ENCODE results near the gene DTNA.
"Not testable (repeated sequence)": the region's sequence is repeated elsewhere in the genome, so short reads cannot be mapped to it uniquely, and the experiment has no call there.

DTNA gene

DNA sequence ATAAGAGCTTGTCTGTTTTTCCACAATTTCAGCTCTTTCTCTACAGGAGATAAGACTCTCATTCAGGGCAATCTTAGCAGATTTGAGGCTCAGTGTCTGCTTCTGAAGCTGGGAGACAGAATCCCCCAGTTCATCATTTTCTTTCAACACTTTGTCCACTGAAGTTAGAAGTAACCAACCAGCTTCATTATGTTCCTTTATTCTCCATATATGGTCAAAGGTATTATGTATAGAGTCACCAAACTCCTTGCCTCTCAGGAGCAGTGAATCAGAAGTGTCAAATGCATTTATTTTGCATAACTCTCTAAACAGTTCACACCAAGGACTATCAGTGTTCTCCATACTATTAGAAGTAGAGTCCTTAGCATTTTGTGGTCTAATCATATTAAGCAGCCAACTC, 24.4 kb downstream of the DTNA start:
- H3K4me3 Mint-ChIP-seq, H3K27me3 Mint-ChIP-seq, H3K27ac Mint-ChIP-seq, DNase-seq, H3K9me3 Mint-ChIP-seq, H3K36me3 Mint-ChIP-seq, H3K4me1 Mint-ChIP-seq: not testable (repeated sequence)
- CTCF ChIA-PET, result interaction anchor here (1.1 kb wide), 1 partner anchor 10 kb away, joined by 3 read pairs; no protein-coding TSS in a partner anchor

DNA sequence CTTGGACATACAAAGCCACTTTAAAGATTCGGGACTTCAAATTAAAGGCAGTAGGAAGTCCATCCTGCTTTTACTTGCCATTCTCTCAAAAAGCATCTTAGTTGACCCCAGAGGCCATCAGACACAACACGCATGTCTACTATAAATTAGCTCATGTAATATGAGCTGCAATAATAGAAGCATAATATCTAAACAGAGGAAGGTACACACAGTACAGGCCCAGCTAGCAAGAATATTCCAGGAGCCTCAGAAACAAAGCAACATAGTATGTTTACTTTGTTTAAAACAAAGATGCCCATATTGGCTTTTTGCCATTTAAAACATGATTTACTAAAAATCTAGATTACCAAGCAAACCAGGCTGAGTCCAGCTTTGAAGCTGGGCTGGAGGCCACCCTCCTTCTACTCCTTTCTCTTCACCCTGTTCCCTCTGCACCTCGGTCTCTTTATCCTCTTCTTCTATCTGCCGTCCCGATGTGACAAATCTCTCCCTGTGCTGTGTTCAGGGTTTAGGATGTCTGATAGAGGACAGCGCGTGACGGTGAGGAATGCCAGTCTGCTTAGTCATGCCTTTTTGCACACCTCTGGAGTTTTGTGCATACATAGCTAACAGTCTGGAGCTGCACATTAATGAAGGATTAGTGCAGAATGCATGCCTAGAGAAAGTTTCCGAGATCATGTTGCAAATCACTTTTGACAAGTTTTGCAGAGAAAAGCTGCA, 28.2 kb downstream of the DTNA start:
- no peak for DNase-seq
- Mint-ChIP-seq H3K9me3 (no peaks in the 10 kb centered on the region), H3K27me3 (no peaks in the 10 kb centered on the region), H3K27ac (no peak overlapping the region), H3K36me3 (no peaks in the 10 kb centered on the region), H3K4me3 (no peak overlapping the region), H3K4me1 (no peaks in the 10 kb centered on the region)
- CTCF ChIA-PET, result no interaction called here

DNA sequence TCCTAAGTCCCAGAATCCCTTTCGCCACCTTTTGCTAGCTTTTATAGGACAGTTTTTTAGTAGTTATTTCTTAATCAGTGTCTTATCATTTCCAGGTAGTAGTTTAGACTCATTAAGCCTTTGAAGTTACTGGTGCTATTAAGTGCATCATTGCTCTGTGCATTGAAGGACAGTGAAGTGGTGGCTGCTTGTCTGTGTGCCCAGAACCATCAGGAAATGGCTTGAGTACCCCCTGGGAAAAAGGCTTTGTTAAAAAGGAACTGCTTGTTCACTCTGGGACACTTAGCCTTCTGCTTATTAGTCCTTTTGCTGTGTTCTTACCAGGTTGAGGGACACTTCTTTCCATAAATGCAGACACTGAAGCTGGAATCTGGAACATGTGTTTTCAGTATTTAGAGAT, 30.0 kb downstream of the DTNA start:
- no peak overlapping the region for H3K27ac Mint-ChIP-seq
- no peak overlapping the region for H3K4me3 Mint-ChIP-seq
- H3K4me1 Mint-ChIP-seq, result no peaks in the 10 kb centered on the region
- no peak for DNase-seq
- no peaks in the 10 kb centered on the region for H3K27me3 Mint-ChIP-seq
- no peaks in the 10 kb centered on the region for H3K9me3 Mint-ChIP-seq
- CTCF ChIA-PET, result no interaction called here
- no peaks in the 10 kb centered on the region for H3K36me3 Mint-ChIP-seq

DNA sequence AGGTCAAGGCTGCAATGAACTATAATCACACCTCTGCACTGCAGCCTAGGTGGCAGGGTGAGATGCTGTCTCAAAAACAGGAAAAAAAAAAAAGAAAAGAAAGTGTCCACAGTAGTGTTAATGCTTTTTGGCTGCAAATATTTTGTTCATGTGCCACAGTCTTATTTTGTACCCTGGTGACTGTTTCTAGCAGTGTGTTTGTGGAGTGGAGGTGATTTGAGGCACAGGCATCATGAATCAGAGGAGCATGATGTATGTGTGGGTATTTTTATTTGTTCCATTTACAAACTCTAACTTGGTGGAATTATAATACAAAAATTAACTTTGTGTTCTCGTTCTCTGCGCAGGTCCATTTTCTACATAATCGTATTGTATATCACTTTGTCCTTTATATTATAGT, 30.6 kb downstream of the DTNA start:
- Mint-ChIP-seq H3K4me3 (no peak overlapping the region), H3K9me3 (no peaks in the 10 kb centered on the region), H3K36me3 (no peaks in the 10 kb centered on the region), H3K27me3 (no peaks in the 10 kb centered on the region), H3K27ac (no peak overlapping the region), H3K4me1 (no peaks in the 10 kb centered on the region)
- CTCF ChIA-PET, result no interaction called here
- no peak for DNase-seq

DNA sequence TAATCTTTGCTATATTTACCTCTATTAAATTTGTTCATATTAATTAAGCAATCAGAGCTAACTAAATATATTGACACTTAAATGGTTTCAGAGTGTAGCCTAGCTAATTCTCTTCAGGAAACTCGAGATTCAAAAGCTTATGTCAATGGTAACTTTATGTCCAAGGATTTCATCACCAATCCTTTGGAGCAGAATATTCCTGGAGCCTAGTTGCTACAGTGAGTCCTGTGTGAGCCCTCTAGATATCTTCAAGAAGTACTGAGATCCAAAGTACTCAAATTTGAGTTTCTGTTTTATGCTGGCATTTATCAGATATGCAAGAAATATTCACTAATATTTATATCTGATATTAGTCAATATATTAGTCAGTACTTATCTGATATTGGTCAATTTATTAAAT, 31.3 kb downstream of the DTNA start:
- CTCF ChIA-PET, result no interaction called here
- H3K36me3 Mint-ChIP-seq, result no peaks in the 10 kb centered on the region
- no peak overlapping the region for H3K27ac Mint-ChIP-seq
- no peaks in the 10 kb centered on the region for H3K4me1 Mint-ChIP-seq
- H3K9me3 Mint-ChIP-seq, result no peaks in the 10 kb centered on the region
- no peak for DNase-seq
- H3K27me3 Mint-ChIP-seq, result no peaks in the 10 kb centered on the region
- no peak overlapping the region for H3K4me3 Mint-ChIP-seq

DNA sequence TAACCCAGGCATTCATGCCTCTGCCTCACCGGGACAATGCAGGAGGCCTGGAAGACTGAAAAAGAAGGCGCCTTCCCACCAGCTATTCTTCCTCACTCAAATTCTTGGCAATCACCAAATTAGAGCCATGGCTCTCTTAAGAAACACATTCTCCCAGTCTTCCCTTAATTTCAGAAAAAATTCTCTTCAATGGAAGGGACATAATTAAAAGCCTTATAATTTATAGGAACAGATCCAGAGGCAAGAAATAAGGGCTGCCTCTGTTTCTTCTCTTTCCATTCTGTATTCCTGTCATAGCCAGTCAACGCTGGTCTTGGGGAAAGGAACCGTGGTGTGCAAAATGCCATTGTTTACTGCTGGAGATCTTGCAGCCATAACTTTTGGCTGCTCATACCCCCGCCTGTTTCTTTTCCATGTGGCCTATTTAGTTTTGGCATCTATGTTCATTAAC, 32.8 kb downstream of the DTNA start:
- DNase-seq, result no peak
- no peaks in the 10 kb centered on the region for H3K36me3 Mint-ChIP-seq
- no peak overlapping the region for H3K4me3 Mint-ChIP-seq
- H3K27me3 Mint-ChIP-seq, result no peaks in the 10 kb centered on the region
- H3K9me3 Mint-ChIP-seq, result no peaks in the 10 kb centered on the region
- CTCF ChIA-PET, result interaction anchor here (1.0 kb wide), 1 partner anchor 10 kb away, joined by 3 read pairs; no protein-coding TSS in a partner anchor
- H3K27ac Mint-ChIP-seq, result no peak overlapping the region
- no peaks in the 10 kb centered on the region for H3K4me1 Mint-ChIP-seq

DNA sequence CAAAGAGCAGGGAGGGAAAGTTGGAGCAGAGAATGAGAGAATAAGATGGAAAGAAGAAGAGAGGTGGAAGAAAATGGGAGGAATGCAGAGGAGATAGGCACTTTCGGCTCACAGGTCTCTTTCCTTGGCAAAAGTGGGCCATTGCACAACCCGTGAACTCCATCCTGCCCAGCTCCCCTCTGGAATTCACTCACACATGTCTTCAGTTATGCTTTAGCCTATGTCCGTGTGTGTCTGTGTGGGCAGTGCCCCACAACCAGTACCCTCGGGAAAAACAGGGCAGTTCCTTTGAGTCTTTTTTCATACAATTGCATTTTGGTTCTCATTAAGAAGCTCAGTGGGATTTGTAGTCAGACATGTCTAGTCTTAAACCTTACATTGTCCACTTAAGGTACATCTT, 34.5 kb downstream of the DTNA start:
- Mint-ChIP-seq H3K27ac (no peak overlapping the region), H3K36me3 (no peaks in the 10 kb centered on the region), H3K4me1 (no peaks in the 10 kb centered on the region), H3K4me3 (no peak overlapping the region), H3K27me3 (no peaks in the 10 kb centered on the region), H3K9me3 (no peaks in the 10 kb centered on the region)
- CTCF ChIA-PET, result interaction anchor here (0.6 kb wide), 1 partner anchor 509 kb away, joined by 3 read pairs; no protein-coding TSS in a partner anchor
- DNase-seq, result no peak

DNA sequence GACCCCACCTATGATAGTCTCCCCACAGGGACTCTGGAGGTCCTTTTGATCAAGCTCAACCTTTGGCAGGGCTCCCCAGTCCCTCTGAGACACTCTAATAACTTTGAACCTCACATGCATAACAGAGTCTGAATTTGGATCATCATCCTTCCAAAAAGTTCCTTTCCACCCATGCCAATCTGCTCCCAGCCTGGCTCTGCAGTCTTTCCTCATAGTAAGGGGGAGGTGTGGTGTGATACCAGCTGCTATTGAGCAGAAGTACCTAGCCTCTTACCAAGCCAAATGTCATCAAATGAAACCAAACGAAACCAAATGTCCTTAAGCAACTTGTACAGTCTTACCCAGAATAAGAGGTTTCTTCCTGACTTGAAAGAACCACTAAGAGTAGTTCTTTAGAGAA, 36.5 kb downstream of the DTNA start:
- DNase-seq, result no peak
- Mint-ChIP-seq H3K9me3 (no peaks in the 10 kb centered on the region), H3K27ac (no peak overlapping the region), H3K36me3 (no peaks in the 10 kb centered on the region), H3K27me3 (no peaks in the 10 kb centered on the region), H3K4me3 (no peak overlapping the region), H3K4me1 (no peaks in the 10 kb centered on the region)
- CTCF ChIA-PET, result no interaction called here

DNA sequence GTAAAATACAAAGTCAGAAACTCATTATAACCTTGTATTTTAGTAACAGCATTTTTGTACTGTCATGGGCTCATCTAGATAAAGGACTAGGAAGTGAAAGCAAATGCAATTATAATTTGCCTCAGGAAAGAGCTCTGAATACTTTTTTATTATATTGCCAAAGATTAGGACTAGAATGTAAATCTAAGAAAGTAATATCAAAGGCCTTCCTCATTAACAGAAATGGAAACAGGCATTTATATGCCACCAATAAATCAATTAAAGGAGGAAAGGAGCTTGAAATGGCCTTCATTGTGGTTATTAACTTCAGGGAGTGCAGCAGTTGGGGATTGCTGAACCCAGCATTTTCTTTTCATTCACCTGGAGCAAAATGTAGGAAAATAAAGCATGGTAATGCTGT, 39.6 kb downstream of the DTNA start:
- no peaks in the 10 kb centered on the region for H3K36me3 Mint-ChIP-seq
- no peaks in the 10 kb centered on the region for H3K27me3 Mint-ChIP-seq
- no peak overlapping the region for H3K4me3 Mint-ChIP-seq
- H3K4me1 Mint-ChIP-seq, result no peaks in the 10 kb centered on the region
- H3K9me3 Mint-ChIP-seq, result no peaks in the 10 kb centered on the region
- no peak overlapping the region for H3K27ac Mint-ChIP-seq
- DNase-seq, result no peak
- CTCF ChIA-PET, result no interaction called here

DNA sequence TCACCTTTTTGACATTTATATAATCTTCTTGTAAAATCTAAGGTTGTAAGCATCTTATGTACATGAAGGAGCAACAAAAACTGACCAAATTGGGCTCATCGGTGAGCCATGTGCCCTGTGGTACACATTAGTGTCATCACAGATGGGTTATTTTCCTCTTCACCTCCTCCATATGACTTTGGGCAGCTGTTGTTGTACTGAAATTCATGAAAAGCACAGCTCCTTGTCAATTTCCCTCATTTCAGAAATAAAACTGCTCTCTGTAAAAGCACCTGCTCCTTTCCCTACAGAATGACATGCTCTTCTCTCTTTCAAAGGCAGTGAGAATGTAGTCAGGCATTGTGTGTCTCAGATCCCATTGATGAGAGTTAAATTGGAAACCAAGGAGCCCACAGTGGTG, 42.0 kb downstream of the DTNA start:
- Mint-ChIP-seq H3K4me1 (no peaks in the 10 kb centered on the region), H3K36me3 (no peaks in the 10 kb centered on the region), H3K4me3 (no peak overlapping the region), H3K27ac (no peak overlapping the region), H3K27me3 (no peaks in the 10 kb centered on the region), H3K9me3 (no peaks in the 10 kb centered on the region)
- DNase-seq, result no peak
- CTCF ChIA-PET, result interaction anchor here (2.0 kb wide), 1 partner anchor 91 kb away, joined by 5 read pairs; no protein-coding TSS in a partner anchor

DNA sequence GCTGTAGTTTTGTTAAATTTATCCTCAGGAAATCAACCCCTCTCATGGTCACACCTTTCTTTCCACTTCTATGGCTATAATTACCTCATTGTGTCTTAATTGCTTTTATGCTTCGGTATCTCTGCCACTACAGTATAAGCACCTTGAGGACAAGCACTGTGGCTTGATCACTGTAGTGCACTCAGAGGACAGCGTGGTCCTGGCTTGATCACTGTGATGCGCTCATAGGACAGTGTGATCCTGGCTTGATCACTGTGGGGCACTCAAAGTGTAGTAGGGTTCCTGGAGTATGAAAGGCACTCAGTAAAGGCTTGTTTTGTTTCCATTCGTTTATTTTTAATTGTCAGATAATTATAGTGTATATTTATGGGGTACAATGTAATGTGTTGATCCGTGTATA, 44.2 kb downstream of the DTNA start:
- no peaks in the 10 kb centered on the region for H3K27me3 Mint-ChIP-seq
- no peak overlapping the region for H3K4me3 Mint-ChIP-seq
- H3K4me1 Mint-ChIP-seq, result no peaks in the 10 kb centered on the region
- H3K9me3 Mint-ChIP-seq, result no peaks in the 10 kb centered on the region
- no peaks in the 10 kb centered on the region for H3K36me3 Mint-ChIP-seq
- CTCF ChIA-PET, result no interaction called here
- no peak for DNase-seq
- H3K27ac Mint-ChIP-seq, result no peak overlapping the region

DNA sequence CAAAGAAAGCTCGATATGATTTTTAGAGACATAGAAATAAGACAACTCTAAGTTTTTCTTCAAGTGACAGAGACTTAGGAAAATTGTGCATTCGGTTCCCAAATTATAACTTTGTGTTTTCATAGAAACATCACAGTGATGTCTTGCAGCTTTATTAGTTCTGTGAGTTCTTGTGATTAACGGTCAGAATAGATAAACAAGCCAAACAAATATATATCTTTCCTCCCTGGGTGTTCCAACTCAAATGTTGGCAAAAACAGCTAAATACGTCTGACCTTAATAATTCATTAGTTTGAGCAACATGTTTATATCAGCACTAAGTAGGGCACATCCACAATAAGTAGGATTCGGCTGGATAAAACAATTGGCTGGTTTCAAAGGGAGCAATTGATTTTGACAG, 47.6 kb downstream of the DTNA start:
- no peaks in the 10 kb centered on the region for H3K36me3 Mint-ChIP-seq
- no peaks in the 10 kb centered on the region for H3K9me3 Mint-ChIP-seq
- H3K4me3 Mint-ChIP-seq, result no peak overlapping the region
- no peaks in the 10 kb centered on the region for H3K4me1 Mint-ChIP-seq
- no peaks in the 10 kb centered on the region for H3K27me3 Mint-ChIP-seq
- DNase-seq, result no peak
- CTCF ChIA-PET, result no interaction called here
- H3K27ac Mint-ChIP-seq, result no peak overlapping the region

DNA sequence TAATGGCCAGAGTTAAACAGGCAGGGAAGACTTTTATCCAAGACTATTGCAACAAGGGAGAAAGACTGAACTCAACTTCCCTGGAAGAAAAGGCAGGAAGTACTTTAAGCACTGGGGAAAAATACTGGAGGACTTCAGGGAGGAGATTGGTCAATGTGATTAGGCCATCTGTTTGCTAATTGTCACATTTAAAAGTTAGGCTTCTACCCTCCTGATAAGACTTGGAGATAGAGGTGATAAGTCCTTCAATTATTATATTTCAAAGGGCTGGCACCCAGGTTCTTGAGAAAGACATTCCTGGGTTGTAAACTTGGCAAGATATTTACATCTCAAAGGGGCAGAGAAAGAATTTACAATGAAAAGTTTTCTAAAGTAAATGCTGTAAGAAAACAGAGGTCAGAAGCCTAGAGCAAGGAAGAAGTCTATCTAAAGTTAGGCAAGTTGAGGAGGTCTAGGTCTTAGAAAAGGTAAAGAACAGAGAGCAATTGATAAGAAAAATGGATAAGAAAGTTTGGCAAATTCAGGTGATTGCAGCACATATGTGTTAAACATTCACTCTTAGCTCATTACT, 48.4 kb downstream of the DTNA start:
- Mint-ChIP-seq H3K9me3 (no peaks in the 10 kb centered on the region), H3K4me3 (no peak overlapping the region), H3K36me3 (no peaks in the 10 kb centered on the region), H3K27ac (no peak overlapping the region), H3K27me3 (no peaks in the 10 kb centered on the region), H3K4me1 (no peaks in the 10 kb centered on the region)
- CTCF ChIA-PET, result no interaction called here
- no peak for DNase-seq

DNA sequence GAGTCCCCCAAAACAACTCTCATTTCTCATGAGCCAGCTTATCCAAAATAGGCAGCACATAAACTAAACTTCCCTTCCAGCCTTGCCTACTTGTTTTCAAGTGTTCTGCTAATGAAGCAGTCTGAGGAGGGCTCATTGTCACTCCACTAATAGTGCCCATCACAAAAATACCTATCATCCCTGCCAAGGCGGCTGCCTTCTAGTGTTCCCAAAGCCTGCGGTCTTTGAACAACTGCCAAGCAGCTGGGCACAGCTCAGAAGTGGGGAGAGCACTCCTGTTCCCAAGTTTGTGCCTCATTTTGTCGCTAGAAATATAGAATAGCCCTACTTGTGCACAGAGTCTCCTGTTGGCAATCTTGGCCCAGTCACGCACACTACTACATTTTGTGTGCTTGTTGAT, 50.3 kb downstream of the DTNA start:
- Mint-ChIP-seq H3K4me1 (no peaks in the 10 kb centered on the region), H3K4me3 (no peak overlapping the region), H3K36me3 (no peaks in the 10 kb centered on the region), H3K9me3 (no peaks in the 10 kb centered on the region), H3K27me3 (no peaks in the 10 kb centered on the region), H3K27ac (no peak overlapping the region)
- CTCF ChIA-PET, result no interaction called here
- DNase-seq, result no peak

DNA sequence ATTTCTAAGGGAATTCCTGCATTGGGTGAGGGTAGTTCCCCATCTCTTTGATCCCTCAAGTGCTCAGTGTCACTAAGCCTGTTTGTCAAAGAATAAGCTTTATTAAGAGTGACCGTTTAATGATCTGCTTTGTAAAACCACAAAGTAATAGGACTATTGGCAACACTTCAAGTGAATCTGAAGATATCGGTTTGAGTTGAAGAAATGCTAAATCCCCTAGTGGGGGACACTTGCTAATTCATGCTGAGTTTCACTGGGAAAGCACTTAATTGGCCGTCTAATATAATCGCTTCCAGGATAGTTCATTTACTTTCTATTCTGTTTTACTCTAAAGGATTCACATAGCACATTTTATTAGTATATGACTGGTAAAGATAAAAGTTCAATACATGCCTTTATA, 54.4 kb downstream of the DTNA start:
- no peaks in the 10 kb centered on the region for H3K36me3 Mint-ChIP-seq
- CTCF ChIA-PET, result no interaction called here

More for the DNA sequence above, 54.4 kb downstream of the DTNA start:
- Mint-ChIP-seq H3K27me3 (peaks cover 8% of the 10 kb centered on the region), H3K27ac (no peak overlapping the region), H3K4me3 (no peak overlapping the region), H3K9me3 (no peaks in the 10 kb centered on the region), H3K4me1 (no peaks in the 10 kb centered on the region)
- DNase-seq, result no peak

Data from activated naive CD4-positive, alpha-beta T cell treated with anti-CD3 and anti-CD28 coated beads, Interleukin-2, amount 10 ng/mL, durations not matched to agents 7 days and 5 days (primary cell).